SK-N-SH treated with all-trans-retinoic acid at 6 μM for 48 hours (cell line): ENCODE data around the gene ZNF446.

ENCODE experiments used
- ATAC-seq: fragments of 200-7000 bp; cut with Tn5 transposase; 3 replicates; pipeline ENCODE4 v1.9.1; 2020; ENCODE audit warnings: mild to moderate bottlenecking, moderate library complexity
- ARNTL ChIP-seq: fragments of 450-650 bp; formaldehyde crosslinking; IDR thresholded peaks from 2 replicates; pipeline ENCODE4 v1.5.0; 2020; ENCODE audit warnings: low read depth, mild to moderate bottlenecking, moderate library complexity, borderline replicate concordance
- BACH2 ChIP-seq: fragments of 250-450 bp; sonication (Bioruptor Pico); IDR thresholded peaks from 2 replicates; pipeline ENCODE4 v1.9.0; 2021; ENCODE audit warnings: mild to moderate bottlenecking, borderline replicate concordance
- CREB5 ChIP-seq: fragments of 250-450 bp; sonication (Bioruptor Pico); IDR thresholded peaks from 2 replicates; pipeline ENCODE4 v1.5.1; 2020; ENCODE audit warnings: low read depth, mild to moderate bottlenecking, moderate library complexity
- CSDC2 ChIP-seq: fragments of 250-450 bp; sonication (Bioruptor Pico); IDR thresholded peaks from 2 replicates; pipeline ENCODE4 v1.5.0; 2020; ENCODE audit warnings: mild to moderate bottlenecking, moderate library complexity
- CSRNP3 ChIP-seq: fragments of 250-450 bp; sonication (Bioruptor Pico); IDR thresholded peaks from 2 replicates; pipeline ENCODE4 v1.5.1; 2021; ENCODE audit warnings: mild to moderate bottlenecking, moderate library complexity
- ESRRG ChIP-seq: fragments of 250-450 bp; sonication (Bioruptor Pico); IDR thresholded peaks from 2 replicates; pipeline ENCODE4 v1.6.1; 2021; ENCODE audit warnings: mild to moderate bottlenecking
- GLIS3 ChIP-seq: fragments of 250-450 bp; sonication (Bioruptor Pico); IDR thresholded peaks from 2 replicates; pipeline ENCODE4 v1.5.0; 2020; ENCODE audit warnings: mild to moderate bottlenecking, moderate library complexity
- ISL1 ChIP-seq: fragments of 250-450 bp; sonication (Bioruptor Pico); IDR thresholded peaks from 2 replicates; pipeline ENCODE4 v2.1.2; 2022; ENCODE audit warnings: mild to moderate bottlenecking, moderate library complexity
- PATZ1 ChIP-seq: fragments of 250-450 bp; sonication (Bioruptor Pico); IDR thresholded peaks from 2 replicates; pipeline ENCODE4 v1.8.0; 2020; ENCODE audit warnings: mild to moderate bottlenecking, moderate library complexity, borderline replicate concordance
- POU6F1 ChIP-seq: fragments of 250-450 bp; sonication (Bioruptor Pico); IDR thresholded peaks from 2 replicates; pipeline ENCODE4 v1.8.0; 2021; ENCODE audit warnings: low read depth, mild to moderate bottlenecking, moderate library complexity, borderline replicate concordance
- PPARA ChIP-seq: fragments of 250-450 bp; sonication (Bioruptor Pico); IDR thresholded peaks from 2 replicates; pipeline ENCODE4 v1.5.0; 2020; ENCODE audit warnings: mild to moderate bottlenecking, borderline replicate concordance
- RARB ChIP-seq: fragments of 250-450 bp; sonication (Bioruptor Pico); IDR thresholded peaks from 2 replicates; pipeline ENCODE4 v1.8.0; 2021; ENCODE audit warnings: mild to moderate bottlenecking, moderate library complexity
- SNAI2 ChIP-seq: fragments of 250-450 bp; sonication (Bioruptor Pico); IDR thresholded peaks from 2 replicates; pipeline ENCODE4 v1.5.0; 2020; ENCODE audit warnings: mild to moderate bottlenecking, moderate library complexity
- TCF4 ChIP-seq: fragments of 250-450 bp; sonication (Bioruptor Pico); IDR thresholded peaks from 2 replicates; pipeline ENCODE4 v1.8.0; 2021; ENCODE audit warnings: mild to moderate bottlenecking, moderate library complexity, borderline replicate concordance
- TSHZ2 ChIP-seq: fragments of 250-450 bp; sonication (Bioruptor Pico); IDR thresholded peaks from 2 replicates; pipeline ENCODE4 v1.5.0; 2020; ENCODE audit warnings: mild to moderate bottlenecking, moderate library complexity
- ZC3H10 ChIP-seq: fragments of 250-450 bp; sonication (Bioruptor Pico); IDR thresholded peaks from 2 replicates; pipeline ENCODE4 v1.5.1; 2021; ENCODE audit warnings: mild to moderate bottlenecking, moderate library complexity
- ZFP3 ChIP-seq: fragments of 250-450 bp; sonication (Bioruptor Pico); IDR thresholded peaks from 2 replicates; pipeline ENCODE4 v1.5.0; 2020; ENCODE audit warnings: mild to moderate bottlenecking, moderate library complexity
- ZFP30 ChIP-seq: fragments of 450-650 bp; formaldehyde crosslinking; IDR thresholded peaks from 2 replicates; pipeline ENCODE4 v1.5.0; 2022; ENCODE audit warnings: mild to moderate bottlenecking, moderate library complexity
- ZNF565 ChIP-seq: fragments of 450-650 bp; formaldehyde crosslinking; conservative IDR thresholded peaks from 2 replicates; pipeline ENCODE4 v1.5.0; 2020; ENCODE audit warnings: low read depth, mild to moderate bottlenecking, moderate library complexity
- ZNF70 ChIP-seq: fragments of 450-650 bp; formaldehyde crosslinking; IDR thresholded peaks from 2 replicates; pipeline ENCODE4 v1.5.0; 2020; ENCODE audit warnings: mild to moderate bottlenecking, moderate library complexity

ZNF446 gene

GRCh38 chr19:58477130-58477529, 978 bp downstream of the ZNF446 start:
- TF ChIP-seq TCF4 (CRISPR knock-in tag) (no peak), ARNTL (no peak), ZNF565 (CRISPR knock-in tag) (no peak), SNAI2 (CRISPR knock-in tag) (no peak), CSDC2 (CRISPR knock-in tag) (no peak), RARB (CRISPR knock-in tag) (no peak), ZNF70 (CRISPR knock-in tag) (no peak), PATZ1 (no peak), ISL1 (CRISPR knock-in tag) (no peak), ZFP3 (CRISPR knock-in tag) (no peak), GLIS3 (CRISPR knock-in tag) (no peak), ZC3H10 (no peak), CSRNP3 (no peak)
- no peak for ATAC-seq

GRCh38 chr19:58477871-58478270, 1.7 kb downstream of the ZNF446 start:
- no peak for ATAC-seq
- TF ChIP-seq TCF4 (CRISPR knock-in tag), result no peak
- no peak for TF ChIP-seq PATZ1
- no peak for TF ChIP-seq ZC3H10
- no peak for TF ChIP-seq BACH2
- no peak for TF ChIP-seq SNAI2 (CRISPR knock-in tag)

GRCh38 chr19:58479303-58479702, 3.2 kb downstream of the ZNF446 start:
- ATAC-seq, result no peak
- no peak for TF ChIP-seq PPARA
- no peak for TF ChIP-seq ZFP30
- TF ChIP-seq TCF4 (CRISPR knock-in tag), result no peak
- no peak for TF ChIP-seq RARB (CRISPR knock-in tag)
- TF ChIP-seq GLIS3 (CRISPR knock-in tag), result no peak
- TF ChIP-seq ARNTL, result no peak
- TF ChIP-seq POU6F1 (CRISPR knock-in tag), result no peak
- no peak for TF ChIP-seq ZFP3 (CRISPR knock-in tag)
- TF ChIP-seq CSDC2 (CRISPR knock-in tag), result no peak
- no peak for TF ChIP-seq TSHZ2 (CRISPR knock-in tag)
- no peak for TF ChIP-seq ZNF70 (CRISPR knock-in tag)
- TF ChIP-seq CREB5 (CRISPR knock-in tag), result no peak
- no peak for TF ChIP-seq PATZ1
- no peak for TF ChIP-seq BACH2
- TF ChIP-seq ESRRG (CRISPR knock-in tag), result no peak
